NT2/D1 (cell line): ENCODE data around the gene ZSCAN5A.

ENCODE experiments used
- YY1 ChIP-seq: IDR thresholded peaks from 2 replicates; pipeline ENCODE4 v1.6.1; 2011; ENCODE audit not compliant: insufficient read length, insufficient read depth
- ZNF274 ChIP-seq: IDR thresholded peaks from 2 replicates; pipeline ENCODE4 v1.6.1; 2011; ENCODE audit warnings: mild to moderate bottlenecking, low read depth, low read length

GRCh38 chr19:56351208-56351607, 36.6 kb upstream of the ZSCAN5A start:
- TF ChIP-seq YY1 = no peak
- TF ChIP-seq ZNF274 = no peak
